A673 (cell line): ENCODE results near the gene PIK3C2A.

Source experiments
- CTCF ChIP-seq: fragments of 300-800, 200-600 bp; sonication (generic); conservative IDR thresholded peaks from 2 replicates; pipeline ENCODE4 v1.5.1; 2017; ENCODE audit warnings: low read depth, mild to moderate bottlenecking, antibody characterized with exemption, low read length, moderate library complexity, mixed read lengths
- EZH2 ChIP-seq: fragments of 200-600 bp; sonication (generic); IDR thresholded peaks from 2 replicates; pipeline ENCODE4 v1.6.1; 2017; ENCODE audit warnings: borderline replicate concordance, low read depth, mild to moderate bottlenecking, mixed read lengths, antibody characterized with exemption, low read length; ENCODE audit not compliant: poor library complexity, severe bottlenecking

- no peak for TF ChIP-seq CTCF
- TF ChIP-seq EZH2 = no peak
Observed at GRCh38 chr11:17240780-17241179, 33.0 kb upstream of the PIK3C2A start.
